Neural cell (in vitro differentiated cells): Measurements from ENCODE around the gene NUP210.

ENCODE experiments used
- CTCF ChIP-seq: fragments of 450-650 bp; IDR thresholded peaks from 2 replicates; pipeline ENCODE4 v1.5.1; 2014; ENCODE audit warnings: antibody characterized with exemption, mild to moderate bottlenecking, moderate library complexity; ENCODE audit not compliant: poor library complexity, severe bottlenecking
- EP300 ChIP-seq: fragments of 450-650 bp; conservative IDR thresholded peaks from 2 replicates; pipeline ENCODE4 v1.6.1; 2014; ENCODE audit warnings: antibody characterized with exemption, mild to moderate bottlenecking, moderate library complexity; ENCODE audit not compliant: poor library complexity, severe bottlenecking
- EZH2 ChIP-seq: fragments of 200-600, 300-800 bp; shearing (Covaris generic), sonication (generic); IDR thresholded peaks from 2 replicates; pipeline ENCODE4 v1.6.1; 2014; ENCODE audit warnings: antibody characterized with exemption, low read length, borderline replicate concordance, mild to moderate bottlenecking; ENCODE audit not compliant: insufficient read depth, poor library complexity, severe bottlenecking

- TF ChIP-seq EP300 (no peak), CTCF (no peak), EZH2 (no peak)
Observed at GRCh38 chr3:13289771-13290285, 130.3 kb downstream of the NUP210 start.
